NT2/D1 (cell line): Measurements from ENCODE around the gene FHAD1.

Experiments
- SUZ12 ChIP-seq: IDR thresholded peaks from 2 replicates; pipeline ENCODE4 v1.6.1; 2011; ENCODE audit not compliant: insufficient read length, insufficient read depth; ENCODE audit errors: extremely low read depth
- YY1 ChIP-seq: IDR thresholded peaks from 2 replicates; pipeline ENCODE4 v1.6.1; 2011; ENCODE audit not compliant: insufficient read length, insufficient read depth

GRCh38 chr1:15349133-15349532 lies 102.1 kb downstream of the FHAD1 start:
- no peak for TF ChIP-seq YY1
- TF ChIP-seq SUZ12 = no peak
